K562 (cell line): ENCODE results near the gene PPT1. TPM values are rescaled to one million over a fixed set of nuclear protein-coding genes. Genes with fewer than 3 reads are reported as not detected.

Source experiments
- FOXM1 ChIP-seq, 2 experiments: fragments of 450-650 bp in 1 of 2; sonication (generic) in 1 of 2; formaldehyde crosslinking in 1 of 2; IDR thresholded peaks; 2 replicates each; pipeline versions ENCODE4 v1.6.1 to v1.9.0; 2017 to 2022; ENCODE audit warnings: low read depth in 2 of 2, mild to moderate bottlenecking in 2 of 2, missing genetic modification reagents in 1 of 2, moderate library complexity in 1 of 2
- HDGF ChIP-seq: fragments of 450-650 bp; IDR thresholded peaks from 2 replicates; pipeline ENCODE4 v1.6.1; 2016
- HLTF ChIP-seq: fragments of 450-650 bp; IDR thresholded peaks from 2 replicates; pipeline ENCODE4 v1.6.1; 2016
- IRF2 ChIP-seq: sonication (generic); formaldehyde crosslinking; IDR thresholded peaks from 2 replicates; pipeline ENCODE4 v1.8.1; 2022; ENCODE audit warnings: mild to moderate bottlenecking, missing genetic modification reagents
- JUND ChIP-seq, 2 experiments: IDR thresholded peaks; 2 replicates in 1 of 2; 3 replicates in 1 of 2; pipeline ENCODE4 v1.6.1; 2011; ENCODE audit warnings: borderline replicate concordance in 2 of 2, low read depth in 2 of 2, low read length in 2 of 2, improper control_type of control experiment in 1 of 2, missing biosample characterization in 1 of 2, missing genetic modification characterization in 1 of 2, missing genetic modification reagents in 1 of 2
- LCOR ChIP-seq: sonication (generic); formaldehyde crosslinking; IDR thresholded peaks from 2 replicates; pipeline ENCODE4 v1.8.0; 2022; ENCODE audit warnings: mild to moderate bottlenecking, missing genetic modification reagents
- MAZ ChIP-seq, 2 experiments: fragments of 450-650 bp in 1 of 2; sonication (generic) in 1 of 2; formaldehyde crosslinking; IDR thresholded peaks in 1 of 2; conservative IDR thresholded peaks in 1 of 2; 2 replicates each; pipeline versions ENCODE4 v1.4.0 to v1.5.0; 2020; ENCODE audit warnings: mild to moderate bottlenecking in 1 of 2, missing genetic modification reagents in 1 of 2
- NFRKB ChIP-seq: fragments of 450-650 bp; IDR thresholded peaks from 2 replicates; pipeline ENCODE4 v1.6.1; 2016; ENCODE audit warnings: low read depth
- SIX5 ChIP-seq, 2 experiments: IDR thresholded peaks; 2 replicates each; pipeline ENCODE4 v1.6.1; 2011; ENCODE audit warnings: low read length in 2 of 2, borderline replicate concordance in 1 of 2, low read depth in 1 of 2, mild to moderate bottlenecking in 1 of 2, moderate library complexity in 1 of 2; ENCODE audit not compliant: insufficient read depth in 1 of 2
- XRCC3 ChIP-seq: fragments of 450-650 bp; IDR thresholded peaks from 2 replicates; pipeline ENCODE4 v1.6.1; 2017; ENCODE audit warnings: mild to moderate bottlenecking, moderate library complexity
- ZNF384 ChIP-seq: IDR thresholded peaks from 2 replicates; pipeline ENCODE4 v1.6.1; 2012; ENCODE audit warnings: low read depth, low read length, improper control_type of control experiment
- ZNF41 ChIP-seq: fragments of 250-450 bp; sonication (Bioruptor Pico); conservative IDR thresholded peaks from 2 replicates; pipeline ENCODE4 v1.4.0; 2020; ENCODE audit warnings: mild to moderate bottlenecking
- polyA plus RNA-seq, 8 experiments: library from polyadenylated mRNA; depleted of rRNA in 4 of 8; stranded (reverse) in 5 of 8; unstranded in 3 of 8; fragments of >200 nt; fragmentation: Nextera tagmentation in 2 of 8; fragmentation: Illumina TruSeq in 1 of 8; extraction: Ambion mirVana in 2 of 8; extraction: Trizol in 1 of 8; gene quantifications; 2 replicates each; pipeline versions ENCODE4 v1.2.1 to v1.2.3, GENCODE V29; 2011 to 2014; ENCODE audit warnings: inconsistent platforms in 1 of 8, missing spikeins in 1 of 8
- total RNA-seq, 7 experiments: library from RNA; depleted of rRNA in 6 of 7; stranded (reverse); fragments of >200 nt in 6 of 7; fragmentation: Illumina TruSeq in 2 of 7; extraction: Trizol in 2 of 7; gene quantifications; 2 replicates each; pipeline versions ENCODE4 v1.2.1 to v1.2.3, GENCODE V29; 2011 to 2021; ENCODE audit warnings: low replicate concordance in 1 of 7
- TF ChIP-seq, protein P1 (sequence below): fragments of 250-450 bp; sonication (Bioruptor Pico); IDR thresholded peaks from 2 replicates; pipeline ENCODE4 v1.4.0; 2020; ENCODE audit warnings: mild to moderate bottlenecking, moderate library complexity

Gene PPT1
- total and polyA plus RNA-seq, 9 of the 15 experiments (the other 6 are each of a cell fraction or from before 2014, with no cell fraction given), result 72.2 to 285 (median 143) TPM

DNA sequence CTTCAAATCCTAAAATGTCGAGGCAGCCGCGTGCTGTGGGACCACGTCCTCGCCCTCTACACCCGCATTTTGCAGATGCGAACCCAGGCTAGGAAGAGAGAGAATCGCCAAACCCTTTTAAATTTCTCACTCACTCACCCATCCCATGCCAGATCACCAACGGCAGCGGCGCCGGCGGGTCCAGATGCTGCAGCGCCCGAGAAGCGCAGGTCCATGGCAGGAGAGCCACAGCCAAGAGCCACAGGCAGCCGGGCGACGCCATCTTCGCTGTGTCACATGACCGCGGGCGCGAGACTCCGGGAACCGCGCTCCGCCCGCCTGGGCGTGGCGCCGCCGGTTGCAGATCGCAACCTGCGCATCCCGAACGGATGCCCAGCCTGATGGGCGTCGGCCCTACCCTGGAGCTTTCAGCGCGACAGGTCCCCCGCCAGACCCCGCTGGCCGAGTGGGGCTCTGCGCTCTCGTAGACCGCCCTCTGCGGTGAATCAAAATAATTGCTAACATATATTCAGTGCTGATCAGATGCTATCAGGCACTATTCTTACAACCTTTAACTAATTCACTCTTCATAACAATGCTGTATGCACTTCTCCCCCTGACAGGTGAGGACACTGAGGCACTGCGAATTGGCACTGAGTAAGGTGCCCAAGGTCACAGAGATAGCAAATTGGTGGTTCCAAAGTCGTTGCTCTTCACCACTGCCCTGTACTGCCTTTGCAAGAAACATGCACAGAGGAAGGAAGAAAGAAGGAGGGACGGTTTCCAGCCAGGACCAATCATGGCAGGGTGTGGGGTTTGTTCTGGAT lies at the start of gene PPT1 (continued):
- TF ChIP-seq MAZ (CRISPR knock-in tag; conservative IDR thresholded peaks at IDR 0.05 in 1 of 2, IDR thresholded peaks at IDR 0.05 in 1 of 2) (peak; percentile 58 to 67), SIX5 (IDR thresholded peaks at IDR 0.05; ENCODE audit: borderline replicate concordance in 1 of 2, insufficient read depth in 1 of 2, low read depth in 1 of 2, low read length in 2 of 2) (no peak), FOXM1 (IDR thresholded peaks at IDR 0.05; ENCODE audit: low read depth) (no peak), FOXM1 (CRISPR knock-in tag; IDR thresholded peaks at IDR 0.05; ENCODE audit: low read depth) (peak; percentile 93), ZNF41 (CRISPR knock-in tag) (no peak), IRF2 (peak; percentile 63; the same call in 1 of the 2 replicates), LCOR (peak; percentile 99), HDGF (peak; percentile 81; the same call in 1 of the 2 replicates), XRCC3 (no peak), NFRKB (peak; percentile 81), JUND (IDR thresholded peaks at IDR 0.05; ENCODE audit: borderline replicate concordance, low read depth, low read length) (0 out of 2 replicates have a peak, but pooled peaks have one; percentile 23), JUND (tag; IDR thresholded peaks at IDR 0.05; ENCODE audit: borderline replicate concordance, low read depth, low read length) (no peak; the same call in 2 of the 3 replicates), ZNF384 (no peak), HLTF (0 out of 2 replicates have a peak, but pooled peaks have one; percentile 50)
- TF ChIP-seq, protein P1, sequence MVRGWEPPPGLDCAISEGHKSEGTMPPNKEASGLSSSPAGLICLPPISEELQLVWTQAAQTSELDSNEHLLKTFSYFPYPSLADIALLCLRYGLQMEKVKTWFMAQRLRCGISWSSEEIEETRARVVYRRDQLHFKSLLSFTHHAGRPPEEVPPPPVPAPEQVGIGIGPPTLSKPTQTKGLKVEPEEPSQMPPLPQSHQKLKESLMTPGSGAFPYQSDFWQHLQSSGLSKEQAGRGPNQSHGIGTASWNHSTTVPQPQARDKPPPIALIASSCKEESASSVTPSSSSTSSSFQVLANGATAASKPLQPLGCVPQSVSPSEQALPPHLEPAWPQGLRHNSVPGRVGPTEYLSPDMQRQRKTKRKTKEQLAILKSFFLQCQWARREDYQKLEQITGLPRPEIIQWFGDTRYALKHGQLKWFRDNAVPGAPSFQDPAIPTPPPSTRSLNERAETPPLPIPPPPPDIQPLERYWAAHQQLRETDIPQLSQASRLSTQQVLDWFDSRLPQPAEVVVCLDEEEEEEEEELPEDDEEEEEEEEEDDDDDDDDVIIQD (CRISPR knock-in tag), result no peak
